GM19099 (cell line): ENCODE measurements around the gene ISL2.

Experiments
- POLR2A ChIP-seq: IDR thresholded peaks from 3 replicates; pipeline ENCODE4 v1.6.1; 2011; ENCODE audit warnings: low read depth; ENCODE audit not compliant: insufficient read length; ENCODE audit errors: extremely low read depth

Gene ISL2

GRCh38 chr15:76377751-76378150 is 41.2 kb downstream of the ISL2 start:
- no peak for TF ChIP-seq POLR2A

GRCh38 chr15:76378691-76379090 is 42.1 kb downstream of the ISL2 start:
- no peak for TF ChIP-seq POLR2A

- no peak for TF ChIP-seq POLR2A
Observed at GRCh38 chr15:76380249-76380648, 43.7 kb downstream of the ISL2 start.

- TF ChIP-seq POLR2A, result no peak
Observed at GRCh38 chr15:76381366-76381765, 44.8 kb downstream of the ISL2 start.

GRCh38 chr15:76382987-76383728 is 46.6 kb downstream of the ISL2 start:
- no peak for TF ChIP-seq POLR2A

- no peak for TF ChIP-seq POLR2A
Observed at GRCh38 chr15:76384409-76384808, 47.8 kb downstream of the ISL2 start.

- no peak for TF ChIP-seq POLR2A
Observed at GRCh38 chr15:76386178-76386577, 49.6 kb downstream of the ISL2 start.

GRCh38 chr15:76386926-76387325 is 50.4 kb downstream of the ISL2 start:
- no peak for TF ChIP-seq POLR2A

GRCh38 chr15:76390571-76390970 is 54.0 kb downstream of the ISL2 start:
- TF ChIP-seq POLR2A, result no peak

GRCh38 chr15:76391309-76391708 is 54.7 kb downstream of the ISL2 start:
- no peak for TF ChIP-seq POLR2A

GRCh38 chr15:76391847-76392246 is 55.3 kb downstream of the ISL2 start:
- no peak for TF ChIP-seq POLR2A
